CD14-positive monocyte (primary cell): Measurements from ENCODE around the gene STK32C. TPM values are rescaled to one million over a fixed set of nuclear protein-coding genes. Genes with fewer than 3 reads are reported as not detected.

Source experiments
- DNase-seq, 3 donors: peaks; one replicate each; pipeline ENCODE4 v3.0.0-alpha.2; 2011 to 2022
- H2AFZ ChIP-seq: 2 replicates; pipeline ENCODE4 v1.6.0; 2012; ENCODE audit warnings: mild to moderate bottlenecking, low read depth, low read length, inconsistent platforms; ENCODE audit not compliant: insufficient read depth, poor library complexity, severe bottlenecking
- H3K27ac ChIP-seq, 2 donors: 1 replicate in 1 of 2; 2 replicates in 1 of 2; pipeline ENCODE4 v1.5.1; 2012 to 2013; ENCODE audit warnings: low read length in 2 of 2, control low read depth in 1 of 2, inconsistent platforms in 1 of 2, low read depth in 1 of 2, mild to moderate bottlenecking in 1 of 2
- H3K27me3 ChIP-seq, 2 donors: one replicate each; pipeline versions ENCODE4 v1.6.0 to v1.6.1; 2011 to 2013; ENCODE audit warnings: low read length in 2 of 2; ENCODE audit not compliant: control insufficient read depth in 2 of 2, insufficient read depth in 2 of 2
- H3K36me3 ChIP-seq, 2 donors: replicated peaks in 1 of 2; 1 replicate in 1 of 2; 2 replicates in 1 of 2; pipeline versions ENCODE4 v1.5.1 to v1.6.1; 2012 to 2013; ENCODE audit warnings: low read length in 2 of 2, control low read depth in 1 of 2, inconsistent platforms in 1 of 2, mild to moderate bottlenecking in 1 of 2; ENCODE audit not compliant: insufficient read depth in 2 of 2, control insufficient read depth in 1 of 2
- H3K4me1 ChIP-seq, 2 donors: 1 replicate in 1 of 2; 2 replicates in 1 of 2; pipeline versions ENCODE4 v1.5.1 to v1.6.1; 2012 to 2013; ENCODE audit warnings: low read length in 2 of 2, control low read depth in 1 of 2, inconsistent platforms in 1 of 2, mild to moderate bottlenecking in 1 of 2, moderate library complexity in 1 of 2; ENCODE audit not compliant: insufficient read depth in 2 of 2, control insufficient read depth in 1 of 2
- H3K4me2 ChIP-seq: replicated peaks from 2 replicates; pipeline ENCODE3; 2012; ENCODE audit warnings: low read length, moderate library complexity, mild to moderate bottlenecking; ENCODE audit not compliant: poor library complexity, severe bottlenecking; ENCODE audit errors: extremely low read depth
- H3K4me3 ChIP-seq, 3 experiments: fragments of 200-600 bp in 1 of 3; sonication (generic) in 1 of 3; replicated peaks in 1 of 3; 1 replicate in 2 of 3; 2 replicates in 1 of 3; pipeline ENCODE4 v1.5.1; 2011 to 2013; ENCODE audit warnings: low read length in 3 of 3, mild to moderate bottlenecking in 3 of 3, control low read depth in 2 of 3, low read depth in 2 of 3, inconsistent platforms in 1 of 3, moderate library complexity in 1 of 3
- H3K79me2 ChIP-seq: 2 replicates; pipeline ENCODE4 v1.6.0; 2012; ENCODE audit warnings: mild to moderate bottlenecking, control low read depth, inconsistent platforms, low read length, moderate library complexity; ENCODE audit not compliant: insufficient read depth
- H3K9ac ChIP-seq: 2 replicates; pipeline ENCODE4 v1.6.0; 2017; ENCODE audit warnings: low read length, mild to moderate bottlenecking; ENCODE audit not compliant: insufficient read depth, poor library complexity, severe bottlenecking
- H3K9me3 ChIP-seq, 2 donors: replicated peaks in 1 of 2; 1 replicate in 1 of 2; 2 replicates in 1 of 2; pipeline versions ENCODE4 v1.5.1 to v1.6.1; 2012 to 2013; ENCODE audit warnings: low read length in 2 of 2, control low read depth in 1 of 2; ENCODE audit not compliant: control insufficient read depth in 1 of 2, insufficient read depth in 1 of 2
- H4K20me1 ChIP-seq: 2 replicates; pipeline ENCODE4 v1.6.0; 2012; ENCODE audit warnings: mild to moderate bottlenecking, low read length, control low read depth, moderate library complexity; ENCODE audit not compliant: insufficient read depth
- H3K27ac Mint-ChIP-seq, 7 donors: one replicate each; pipeline ENCODE4 v1.8.0; 2020; ENCODE audit warnings: mild to moderate bottlenecking in 7 of 7, mixed read lengths in 7 of 7, moderate library complexity in 6 of 7, inconsistent platforms in 2 of 7
- H3K27me3 Mint-ChIP-seq, 3 donors: one replicate each; pipeline ENCODE4 v1.8.0; 2021 to 2022; ENCODE audit warnings: low read depth in 3 of 3, mild to moderate bottlenecking in 3 of 3, mixed read lengths in 3 of 3, moderate library complexity in 3 of 3, inconsistent platforms in 1 of 3
- H3K36me3 Mint-ChIP-seq, 2 donors: one replicate each; pipeline ENCODE4 v1.8.0; 2020; ENCODE audit warnings: mixed read lengths in 2 of 2, inconsistent platforms in 1 of 2, mild to moderate bottlenecking in 1 of 2
- H3K4me1 Mint-ChIP-seq: one replicate; pipeline ENCODE4 v1.8.0; 2020; ENCODE audit warnings: mild to moderate bottlenecking, mixed read lengths
- H3K4me3 Mint-ChIP-seq, 2 donors: one replicate each; pipeline ENCODE4 v1.8.0; 2020; ENCODE audit warnings: mild to moderate bottlenecking in 2 of 2, mixed read lengths in 2 of 2, moderate library complexity in 1 of 2
- H3K9me3 Mint-ChIP-seq, 7 donors: one replicate each; pipeline ENCODE4 v1.8.0; 2020 to 2022; ENCODE audit warnings: mixed read lengths in 7 of 7, mild to moderate bottlenecking in 6 of 7, moderate library complexity in 6 of 7, inconsistent platforms in 2 of 7
- CTCF ChIP-seq: fragments of 200-600 bp; IDR thresholded peaks from one replicate; pipeline ENCODE4 v1.8.0; 2022; ENCODE audit warnings: antibody characterized with exemption, mild to moderate bottlenecking
- WGBS: methylation state at CpG from one replicate; pipeline ENCODE4 v1.1.5; 2013; ENCODE audit warnings: missing lambda C conversion rate; ENCODE audit not compliant: insufficient coverage; 5-methylcytosine and 5-hydroxymethylcytosine counted together
- intact Hi-C, 2 donors: fragments of 100-400 bp; cut with micrococcal nuclease; formaldehyde crosslinking; loops; one replicate each; pipeline versions ENCODE4 v1.15.0 to v1.15.1; 2023
- polyA plus RNA-seq, 3 donors: library from polyadenylated mRNA; depleted of rRNA in 1 of 3; unstranded in 2 of 3; stranded (reverse) in 1 of 3; fragments of 300-500 nt in 2 of 3; fragments of >200 nt in 1 of 3; fragmentation: Illumina TruSeq in 2 of 3; gene quantifications; 1 replicate in 2 of 3; 2 replicates in 1 of 3; pipeline ENCODE4 v1.2.3, GENCODE V29; 2012 to 2021

Gene STK32C
- polyA plus RNA-seq, 3 donors: 13.6 to 22.8 (median 18.4) TPM

- intact Hi-C loops: no loop called here
Observed at GRCh38 chr10:132276179-132276675, 31.5 kb downstream of the STK32C start.

GRCh38 chr10:132275426-132276178, 32.1 kb downstream of the STK32C start:
- Mint-ChIP-seq H3K36me3 (peaks cover 2 to 4% of the 10 kb centered on the region in 2 donors), H3K4me1 (peaks cover 3% of the 10 kb centered on the region), H3K4me3 (no peak overlapping the region), H3K27ac (peak overlapping the region in 3 of 7 donors; percentile 19 to 74 (median 42)), H3K27me3 (peaks cover 6 to 7% (median 6%) of the 10 kb centered on the region in 3 donors), H3K9me3 (peaks cover 0 to 7% (median 3%) of the 10 kb centered on the region in 7 donors)
- no peak for TF ChIP-seq CTCF
- H3K36me3 ChIP-seq: no peaks in the 10 kb centered on the region
- 96% methylated on average over 26 of the region's 26 CpGs for WGBS
- no peaks in the 10 kb centered on the region for H3K79me2 ChIP-seq
- no peak overlapping the region for H3K9ac ChIP-seq
- no peak overlapping the region for H2AFZ ChIP-seq
- H3K4me1 ChIP-seq: no peaks in the 10 kb centered on the region
- H4K20me1 ChIP-seq: peaks cover 51% of the 10 kb centered on the region
- H3K27me3 ChIP-seq: no peaks in the 10 kb centered on the region
- no peak overlapping the region for H3K27ac ChIP-seq
- H3K4me3 ChIP-seq: no peak overlapping the region
- intact Hi-C loops: no loop called here
- H3K9me3 ChIP-seq: no peaks in the 10 kb centered on the region
- H3K4me2 ChIP-seq: no peak overlapping the region
- DNase-seq: no peak

More at GRCh38 chr10:132276179-132276675, 31.5 kb downstream of the STK32C start:
- Histone ChIP-seq H4K20me1 (peaks cover 49% of the 10 kb centered on the region), H3K9ac (no peak overlapping the region), H3K4me3 (no peak overlapping the region), H3K4me1 (no peaks in the 10 kb centered on the region), H3K27ac (no peak overlapping the region), H3K36me3 (no peaks in the 10 kb centered on the region), H3K27me3 (no peaks in the 10 kb centered on the region), H3K9me3 (no peaks in the 10 kb centered on the region), H2AFZ (no peak overlapping the region), H3K79me2 (no peaks in the 10 kb centered on the region), H3K4me2 (no peak overlapping the region)
- no peak for TF ChIP-seq CTCF
- peaks cover 0 to 10% (median 3%) of the 10 kb centered on the region in 7 donors for H3K9me3 Mint-ChIP-seq
- peaks cover 6 to 8% (median 7%) of the 10 kb centered on the region in 3 donors for H3K27me3 Mint-ChIP-seq
- no peak overlapping the region for H3K4me3 Mint-ChIP-seq
- H3K27ac Mint-ChIP-seq: no peak overlapping the region
- 90% methylated on average over 12 of the region's 13 CpGs for WGBS
- no peak for DNase-seq
- H3K4me1 Mint-ChIP-seq: peaks cover 3% of the 10 kb centered on the region
- H3K36me3 Mint-ChIP-seq: peaks cover 2 to 4% of the 10 kb centered on the region in 2 donors
